OCI-LY3 (cell line): Measurements from ENCODE around the gene SENP3.

Experiments
- EZH2phosphoT487 ChIP-seq: fragments of 200-600 bp; shearing (Covaris generic); IDR thresholded peaks from 2 replicates; pipeline ENCODE4 v1.6.1; 2018; ENCODE audit warnings: antibody characterized with exemption, mixed run types, low read depth
- TF ChIP-seq, protein P1 (sequence below): fragments of 200-600, 300-600 bp; sonication (generic); IDR thresholded peaks from 2 replicates; pipeline ENCODE4 v1.5.1; 2014; ENCODE audit warnings: antibody characterized with exemption, low read length, low read depth

DNA sequence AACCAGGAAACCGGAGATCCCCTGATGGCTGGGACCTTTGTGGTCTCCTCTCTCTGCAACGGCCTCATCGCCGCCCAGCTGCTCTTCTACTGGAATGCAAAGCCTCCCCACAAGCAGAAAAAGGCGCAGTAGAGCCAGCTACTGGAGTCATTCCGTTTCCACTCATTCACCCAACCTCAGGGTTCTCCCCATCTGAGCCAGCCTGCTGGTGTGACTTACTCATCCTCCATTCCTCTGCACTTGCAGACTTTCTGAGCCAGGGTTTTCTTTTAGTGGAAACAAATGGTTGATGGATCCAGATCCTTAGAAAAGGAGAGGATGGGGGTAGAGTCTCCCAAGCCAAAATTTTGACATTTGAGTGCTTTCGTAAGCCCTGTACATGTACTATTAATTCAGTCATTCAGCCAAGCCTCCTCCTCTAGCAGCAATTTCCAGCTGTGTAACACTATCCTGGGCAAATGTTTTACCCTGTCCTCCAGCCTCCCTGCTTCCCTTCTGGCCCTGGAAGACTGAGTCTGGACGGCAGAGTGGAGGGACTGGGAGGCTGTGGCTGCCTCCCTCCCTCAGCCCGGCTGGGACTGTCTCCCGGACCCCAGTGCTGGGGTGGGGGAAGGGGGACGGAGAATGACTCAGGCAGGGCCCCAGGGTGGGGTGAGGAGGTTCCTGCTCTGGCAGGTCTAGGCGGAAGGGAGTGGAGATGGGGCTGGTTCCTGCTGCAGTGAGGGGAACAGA lies 25.9 kb downstream of the SENP3 start:
- TF ChIP-seq, protein P1, sequence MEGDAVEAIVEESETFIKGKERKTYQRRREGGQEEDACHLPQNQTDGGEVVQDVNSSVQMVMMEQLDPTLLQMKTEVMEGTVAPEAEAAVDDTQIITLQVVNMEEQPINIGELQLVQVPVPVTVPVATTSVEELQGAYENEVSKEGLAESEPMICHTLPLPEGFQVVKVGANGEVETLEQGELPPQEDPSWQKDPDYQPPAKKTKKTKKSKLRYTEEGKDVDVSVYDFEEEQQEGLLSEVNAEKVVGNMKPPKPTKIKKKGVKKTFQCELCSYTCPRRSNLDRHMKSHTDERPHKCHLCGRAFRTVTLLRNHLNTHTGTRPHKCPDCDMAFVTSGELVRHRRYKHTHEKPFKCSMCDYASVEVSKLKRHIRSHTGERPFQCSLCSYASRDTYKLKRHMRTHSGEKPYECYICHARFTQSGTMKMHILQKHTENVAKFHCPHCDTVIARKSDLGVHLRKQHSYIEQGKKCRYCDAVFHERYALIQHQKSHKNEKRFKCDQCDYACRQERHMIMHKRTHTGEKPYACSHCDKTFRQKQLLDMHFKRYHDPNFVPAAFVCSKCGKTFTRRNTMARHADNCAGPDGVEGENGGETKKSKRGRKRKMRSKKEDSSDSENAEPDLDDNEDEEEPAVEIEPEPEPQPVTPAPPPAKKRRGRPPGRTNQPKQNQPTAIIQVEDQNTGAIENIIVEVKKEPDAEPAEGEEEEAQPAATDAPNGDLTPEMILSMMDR, result no peak
- no peak for TF ChIP-seq EZH2phosphoT487
